WI38 (cell line): ENCODE results near the gene TMEM114.
"Not testable (repeated sequence)": the region's sequence is repeated elsewhere in the genome, so short reads cannot be mapped to it uniquely, and the experiment has no call there.

Source experiments
- H3K4me3 ChIP-seq: 2 replicates; pipeline ENCODE4 v1.5.1; 2011; ENCODE audit warnings: low read depth, mild to moderate bottlenecking, control low read depth, low read length
- TF ChIP-seq, protein P1 (sequence below): IDR thresholded peaks from 2 replicates; pipeline ENCODE4 v1.5.1; 2012; ENCODE audit warnings: low read depth, mild to moderate bottlenecking, control low read depth, low read length

TMEM114 gene

DNA sequence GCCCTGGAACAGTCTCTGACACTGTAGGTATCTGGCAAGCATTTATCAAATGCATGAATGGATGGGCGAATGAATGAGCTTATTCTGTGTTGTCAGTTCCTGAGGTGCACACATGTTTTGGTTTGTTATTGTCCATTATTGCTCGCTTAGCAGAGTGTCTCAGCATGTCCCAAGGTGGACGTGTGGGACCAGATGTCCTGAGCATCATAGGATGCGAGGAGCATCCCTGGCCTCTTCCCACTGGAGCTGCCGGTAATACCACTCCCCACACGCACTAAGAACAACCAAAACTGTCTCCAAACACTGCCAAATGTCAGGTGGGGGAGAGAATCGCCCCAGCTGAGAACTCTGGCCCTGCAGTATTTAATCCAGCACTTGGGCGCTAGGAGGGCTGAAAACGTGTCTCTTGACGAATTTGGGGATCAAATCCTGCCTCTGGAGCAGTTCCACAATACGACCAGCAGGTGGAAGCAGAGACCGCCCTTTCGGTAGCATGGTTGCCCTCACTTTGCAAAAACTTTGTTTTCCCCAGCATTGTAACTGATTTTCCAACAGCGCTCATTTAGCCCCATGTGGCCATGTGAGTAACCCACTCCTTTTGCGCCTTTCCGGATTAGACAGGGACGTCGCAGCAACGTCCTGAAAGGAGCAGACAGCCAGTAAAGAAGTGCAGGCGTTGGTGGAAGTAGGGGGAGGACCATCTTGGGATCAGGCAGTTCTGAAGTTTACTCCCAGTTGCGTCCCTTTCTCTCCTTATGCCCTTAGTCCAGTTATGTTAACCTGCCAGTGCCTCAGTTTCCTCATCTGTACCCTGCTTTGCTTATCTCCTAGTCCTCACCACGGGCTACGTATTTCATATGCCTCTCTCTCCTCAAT is 22.7 kb downstream of the TMEM114 start:
- no peak overlapping the region for H3K4me3 ChIP-seq
- TF ChIP-seq, protein P1, sequence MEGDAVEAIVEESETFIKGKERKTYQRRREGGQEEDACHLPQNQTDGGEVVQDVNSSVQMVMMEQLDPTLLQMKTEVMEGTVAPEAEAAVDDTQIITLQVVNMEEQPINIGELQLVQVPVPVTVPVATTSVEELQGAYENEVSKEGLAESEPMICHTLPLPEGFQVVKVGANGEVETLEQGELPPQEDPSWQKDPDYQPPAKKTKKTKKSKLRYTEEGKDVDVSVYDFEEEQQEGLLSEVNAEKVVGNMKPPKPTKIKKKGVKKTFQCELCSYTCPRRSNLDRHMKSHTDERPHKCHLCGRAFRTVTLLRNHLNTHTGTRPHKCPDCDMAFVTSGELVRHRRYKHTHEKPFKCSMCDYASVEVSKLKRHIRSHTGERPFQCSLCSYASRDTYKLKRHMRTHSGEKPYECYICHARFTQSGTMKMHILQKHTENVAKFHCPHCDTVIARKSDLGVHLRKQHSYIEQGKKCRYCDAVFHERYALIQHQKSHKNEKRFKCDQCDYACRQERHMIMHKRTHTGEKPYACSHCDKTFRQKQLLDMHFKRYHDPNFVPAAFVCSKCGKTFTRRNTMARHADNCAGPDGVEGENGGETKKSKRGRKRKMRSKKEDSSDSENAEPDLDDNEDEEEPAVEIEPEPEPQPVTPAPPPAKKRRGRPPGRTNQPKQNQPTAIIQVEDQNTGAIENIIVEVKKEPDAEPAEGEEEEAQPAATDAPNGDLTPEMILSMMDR, result peak; percentile 95

DNA sequence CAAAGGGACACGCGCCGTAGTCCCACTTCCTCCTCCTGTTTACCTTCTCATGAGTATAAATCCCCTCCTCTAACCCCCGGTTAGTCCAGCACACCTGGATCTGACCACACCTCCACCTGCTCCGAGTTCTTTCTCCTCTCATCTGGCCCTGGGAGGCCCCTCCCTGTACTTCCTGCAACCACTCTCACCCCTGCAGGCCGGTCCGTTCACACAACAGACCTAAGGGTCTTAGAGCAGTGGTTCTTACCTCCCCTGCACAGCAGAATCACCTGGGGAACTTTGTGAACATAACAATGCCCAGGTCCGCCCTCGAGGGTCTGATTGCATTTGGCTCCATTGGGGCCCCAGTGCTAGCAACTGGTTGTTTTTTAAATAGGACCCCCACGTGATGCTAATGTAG is 24.8 kb downstream of the TMEM114 start:
- TF ChIP-seq, protein P1, result no peak
- no peak overlapping the region for H3K4me3 ChIP-seq

DNA sequence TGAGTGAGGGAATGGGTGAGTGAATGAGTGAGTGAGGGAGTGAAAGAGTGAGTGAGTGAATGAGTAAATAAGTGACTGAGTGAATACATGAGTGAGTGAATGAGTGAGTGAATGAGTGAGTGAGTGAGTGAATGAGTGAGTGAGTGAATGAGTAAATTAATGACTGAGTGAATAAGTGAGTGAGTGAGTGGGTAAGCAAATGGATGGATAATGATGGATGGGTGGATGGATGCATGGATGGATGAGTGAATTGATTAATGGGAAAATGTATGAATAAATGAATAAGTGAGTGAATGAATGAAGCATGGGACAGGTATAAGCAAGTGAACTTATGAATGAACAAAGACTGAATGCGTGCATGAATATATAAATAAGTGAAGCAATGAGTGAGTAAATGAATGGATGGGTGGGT is 25.4 kb downstream of the TMEM114 start:
- no peak overlapping the region for H3K4me3 ChIP-seq
- TF ChIP-seq, protein P1, result no peak

DNA sequence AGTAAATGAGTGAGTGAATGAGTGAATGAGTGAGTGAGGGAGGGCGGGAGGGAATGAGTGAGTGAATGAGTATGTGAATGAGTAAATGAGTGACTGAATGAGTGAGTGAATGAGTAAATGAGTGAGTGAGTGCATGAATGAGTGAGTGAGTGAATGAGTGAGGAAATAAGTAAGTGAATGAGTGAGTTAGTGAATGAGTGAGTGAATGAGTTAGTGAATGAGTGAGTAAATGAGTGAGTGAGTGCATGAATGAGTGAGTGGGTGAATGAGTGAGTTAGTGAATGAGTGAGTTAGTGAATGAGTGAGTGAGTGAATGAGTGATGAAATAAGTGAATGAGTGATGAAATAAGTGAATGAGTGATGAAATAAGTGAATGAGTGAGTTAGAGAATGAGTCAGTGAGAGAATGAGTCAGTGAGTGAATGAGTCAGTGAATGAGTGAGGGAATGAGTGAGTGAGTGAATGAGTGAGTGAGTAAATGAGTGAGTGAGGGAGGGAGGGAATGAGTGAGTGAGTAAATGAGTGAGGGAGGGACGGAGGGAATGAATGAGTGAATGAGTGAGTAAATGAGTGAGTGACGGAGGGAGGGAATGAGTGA is 26.3 kb downstream of the TMEM114 start:
- H3K4me3 ChIP-seq, result not testable (repeated sequence)

DNA sequence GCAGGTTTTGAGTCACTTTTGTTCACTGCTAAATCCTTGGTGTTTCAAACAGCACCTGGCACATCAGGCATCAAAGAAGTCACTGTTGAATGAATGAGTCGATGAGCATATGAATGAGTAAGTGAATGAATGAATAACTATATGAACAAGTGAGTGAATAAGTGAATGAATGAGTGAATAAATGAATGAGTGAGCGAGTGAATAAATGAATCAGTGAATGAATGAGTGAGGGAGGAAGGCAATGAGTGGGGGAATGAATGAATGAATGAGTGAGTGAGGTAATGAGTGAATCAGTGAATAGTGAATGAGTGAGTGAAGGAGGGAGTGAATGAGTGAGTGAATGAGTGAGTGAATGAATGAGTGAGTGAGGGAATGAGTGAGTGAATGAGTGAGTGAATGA is 28.8 kb downstream of the TMEM114 start:
- H3K4me3 ChIP-seq, result no peak overlapping the region
- TF ChIP-seq, protein P1, result no peak

DNA sequence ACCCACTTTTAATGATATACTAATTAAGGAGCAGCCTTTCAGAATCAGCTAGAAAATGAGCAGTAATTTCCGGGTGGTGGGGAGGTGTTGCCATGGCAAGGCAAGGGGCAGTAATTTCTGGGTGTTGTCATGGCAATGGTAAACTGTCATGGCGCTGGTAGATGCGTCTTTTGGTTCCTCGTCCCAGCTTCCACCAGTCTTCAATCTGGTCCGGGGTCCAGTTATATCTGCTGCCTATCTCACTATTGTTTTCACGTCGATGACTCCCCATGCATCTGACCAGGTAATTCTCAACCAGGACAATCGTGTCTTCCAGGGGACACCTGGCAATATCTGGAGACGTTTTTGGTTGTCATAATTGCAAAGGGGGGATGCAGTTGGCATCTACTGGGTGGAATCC is 34.9 kb downstream of the TMEM114 start:
- TF ChIP-seq, protein P1, result no peak
- no peak overlapping the region for H3K4me3 ChIP-seq

DNA sequence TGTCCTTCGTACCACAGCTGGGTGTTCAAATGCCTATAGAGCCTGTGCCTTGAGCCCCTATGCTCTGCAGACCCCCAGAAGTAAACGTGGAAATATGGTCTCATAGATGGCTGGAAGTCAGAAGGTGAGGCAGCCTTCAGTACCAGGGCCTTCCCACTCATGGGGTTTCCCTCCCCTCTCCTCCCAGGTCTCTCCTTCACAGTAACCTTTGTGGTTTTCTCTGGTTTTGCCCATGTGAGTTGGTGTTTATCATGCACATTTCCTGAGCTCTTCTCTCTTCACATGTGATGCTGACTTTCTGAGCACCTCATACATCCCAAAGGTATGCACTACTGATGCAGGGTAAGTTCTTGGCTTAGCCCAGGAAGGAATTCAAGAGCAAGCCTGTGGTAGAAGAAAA is 35.4 kb downstream of the TMEM114 start:
- TF ChIP-seq, protein P1, result no peak
- no peak overlapping the region for H3K4me3 ChIP-seq
